ENCODE data around the gene RNF13.

Gene RNF13

DNA sequence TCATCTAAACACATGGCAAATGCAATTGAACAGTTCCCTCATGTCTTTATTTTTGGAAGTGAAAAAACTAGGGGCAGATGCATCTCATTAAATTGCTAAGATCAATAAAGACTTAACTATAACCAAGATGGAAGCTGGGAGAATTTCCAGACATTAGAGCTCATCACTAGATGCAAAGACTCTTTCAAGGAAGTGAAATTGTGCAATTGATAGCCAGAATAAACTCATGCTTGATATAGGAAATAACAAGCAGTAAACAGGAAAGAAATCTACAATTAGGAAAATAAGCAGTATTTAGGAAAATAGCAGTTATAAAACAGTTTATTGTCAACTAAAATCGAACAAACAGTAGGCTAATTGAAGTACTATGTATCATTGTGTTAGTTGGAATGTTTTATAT is 11.8 kb upstream of the RNF13 start:
- no peak for DNase-seq (ENCODE audit: low read depth, low spot score)
- H3K4me3 ChIP-seq (ENCODE audit: low read length): no peak overlapping the region
- no peaks in the 10 kb centered on the region for H3K9me3 ChIP-seq (ENCODE audit: control insufficient read depth, insufficient read depth, low read length)
- no peaks in the 10 kb centered on the region for H3K36me3 ChIP-seq (ENCODE audit: control insufficient read depth, insufficient read depth, low read length)
- no peak overlapping the region for H3K27ac ChIP-seq (ENCODE audit: low read length)
- H3K27me3 ChIP-seq (ENCODE audit: control insufficient read depth, insufficient read depth, low read length): 0 out of 2 replicates have a peak, but pooled peaks cover 1% of the 10 kb centered on the region
- WGBS (ENCODE audit: insufficient coverage, insufficient read length): no CpG with 5 or more reads among the region's 1 CpG
- H3K4me1 ChIP-seq (ENCODE audit: control insufficient read depth, insufficient read depth, low read length): no peaks in the 10 kb centered on the region

DNA sequence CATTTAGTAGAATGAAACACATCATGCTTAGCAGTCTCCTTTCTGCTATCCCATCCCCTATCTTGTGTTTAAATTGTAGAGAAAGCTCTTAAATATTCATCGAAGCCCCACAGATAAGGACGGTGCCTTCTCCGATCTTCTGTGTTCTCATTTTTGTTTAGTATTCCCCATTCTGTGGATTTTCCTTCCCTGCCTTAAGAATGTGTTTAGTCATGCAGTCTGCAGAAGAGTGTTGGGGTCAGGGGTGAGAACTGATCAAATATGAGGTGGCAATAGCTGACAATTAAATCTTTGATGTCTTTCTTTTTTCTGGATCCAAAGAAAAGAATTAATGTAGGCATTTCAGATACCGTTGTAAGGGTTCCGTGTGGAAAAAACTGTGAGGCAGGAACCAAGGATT is 11.4 kb upstream of the RNF13 start:
- Histone ChIP-seq H3K36me3 (ENCODE audit: control insufficient read depth, insufficient read depth, low read length) (no peaks in the 10 kb centered on the region), H3K4me1 (ENCODE audit: control insufficient read depth, insufficient read depth, low read length) (no peaks in the 10 kb centered on the region), H3K27me3 (ENCODE audit: control insufficient read depth, insufficient read depth, low read length) (0 out of 2 replicates have a peak, but pooled peaks cover 1% of the 10 kb centered on the region), H3K9me3 (ENCODE audit: control insufficient read depth, insufficient read depth, low read length) (no peaks in the 10 kb centered on the region), H3K4me3 (ENCODE audit: low read length) (no peak overlapping the region), H3K27ac (ENCODE audit: low read length) (no peak overlapping the region)
- DNase-seq (ENCODE audit: low read depth, low spot score): no peak
- no CpG with 5 or more reads among the region's 5 CpGs for WGBS (ENCODE audit: insufficient coverage, insufficient read length)

DNA sequence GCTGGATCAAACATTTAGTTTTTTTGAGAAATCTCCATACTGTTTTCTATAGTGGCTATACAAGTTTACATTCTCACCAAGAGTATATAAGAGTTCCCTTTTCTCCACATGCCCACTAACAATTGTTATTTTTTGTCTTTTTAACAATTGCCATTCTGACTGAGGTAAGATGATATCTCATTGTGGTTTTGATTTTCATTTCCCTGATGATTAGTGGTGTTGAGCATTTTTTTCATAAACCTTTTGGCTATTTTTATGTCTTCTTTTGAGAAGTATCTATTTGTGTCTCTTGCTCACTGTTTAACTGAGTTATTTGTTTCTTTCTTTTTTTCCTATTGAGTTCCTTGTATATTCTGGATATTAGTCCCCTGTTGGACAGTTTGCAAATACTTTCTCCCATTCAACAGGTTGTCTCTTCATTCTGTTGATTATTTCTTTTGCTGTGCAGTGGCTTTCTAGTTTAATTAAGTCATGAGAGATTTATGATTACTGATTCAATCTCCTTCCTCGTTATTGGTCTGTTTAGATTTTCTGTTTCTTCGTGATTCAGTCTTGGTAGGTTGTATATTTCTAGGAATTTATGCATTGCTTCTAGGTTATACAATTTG is 6.7 kb upstream of the RNF13 start:
- H3K36me3 ChIP-seq (ENCODE audit: control insufficient read depth, insufficient read depth, low read length): no peaks in the 10 kb centered on the region
- no peak overlapping the region for H3K27ac ChIP-seq (ENCODE audit: low read length)
- H3K27me3 ChIP-seq (ENCODE audit: control insufficient read depth, insufficient read depth, low read length): 0 out of 2 replicates have a peak, but pooled peaks cover 1% of the 10 kb centered on the region
- H3K4me3 ChIP-seq (ENCODE audit: low read length): no peak overlapping the region
- no peak for DNase-seq (ENCODE audit: low read depth, low spot score)
- WGBS (ENCODE audit: insufficient coverage, insufficient read length): no CpG with 5 or more reads among the region's 2 CpGs
- no peaks in the 10 kb centered on the region for H3K4me1 ChIP-seq (ENCODE audit: control insufficient read depth, insufficient read depth, low read length)
- no peaks in the 10 kb centered on the region for H3K9me3 ChIP-seq (ENCODE audit: control insufficient read depth, insufficient read depth, low read length)

DNA sequence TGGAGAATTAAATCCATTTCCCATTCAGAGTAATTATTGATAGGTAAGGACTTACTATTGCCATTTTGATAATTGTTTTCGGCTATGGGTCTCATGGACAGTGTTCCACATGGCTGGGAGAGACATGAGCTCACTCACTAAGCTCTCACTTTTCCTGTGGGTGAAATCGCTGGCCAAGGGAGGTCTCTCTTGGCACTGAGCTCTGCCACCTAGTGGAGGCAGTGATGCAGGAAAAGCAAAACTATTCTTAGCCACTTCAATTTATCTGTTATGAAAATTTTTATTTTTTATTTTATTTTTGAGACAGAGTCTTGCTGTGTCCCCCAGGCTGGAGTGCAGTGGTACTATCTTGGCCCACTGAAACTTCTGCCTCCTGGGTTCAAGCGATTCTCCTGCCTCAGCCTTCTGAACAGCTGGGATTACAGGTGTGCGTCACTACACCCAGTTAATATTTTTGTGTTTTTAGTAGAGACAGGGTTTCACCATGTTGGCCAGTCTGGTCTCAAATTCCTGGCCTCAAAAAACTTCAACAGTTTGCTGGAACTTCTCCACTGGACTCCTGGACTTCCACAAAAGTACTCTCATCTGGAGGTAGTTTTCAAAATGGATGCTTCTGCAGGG is 4.7 kb upstream of the RNF13 start:
- peak; percentile 48 for DNase-seq (ENCODE audit: low read depth, low spot score)
- H3K4me1 ChIP-seq (ENCODE audit: control insufficient read depth, insufficient read depth, low read length): no peaks in the 10 kb centered on the region; the same call in 1 of the 2 replicates
- H3K36me3 ChIP-seq (ENCODE audit: control insufficient read depth, insufficient read depth, low read length): no peaks in the 10 kb centered on the region
- no peaks in the 10 kb centered on the region for H3K27me3 ChIP-seq (ENCODE audit: control insufficient read depth, insufficient read depth, low read length)
- H3K4me3 ChIP-seq (ENCODE audit: low read length): no peak overlapping the region
- no CpG with 5 or more reads among the region's 4 CpGs for WGBS (ENCODE audit: insufficient coverage, insufficient read length)
- H3K27ac ChIP-seq (ENCODE audit: low read length): no peak overlapping the region
- no peaks in the 10 kb centered on the region for H3K9me3 ChIP-seq (ENCODE audit: control insufficient read depth, insufficient read depth, low read length)

DNA sequence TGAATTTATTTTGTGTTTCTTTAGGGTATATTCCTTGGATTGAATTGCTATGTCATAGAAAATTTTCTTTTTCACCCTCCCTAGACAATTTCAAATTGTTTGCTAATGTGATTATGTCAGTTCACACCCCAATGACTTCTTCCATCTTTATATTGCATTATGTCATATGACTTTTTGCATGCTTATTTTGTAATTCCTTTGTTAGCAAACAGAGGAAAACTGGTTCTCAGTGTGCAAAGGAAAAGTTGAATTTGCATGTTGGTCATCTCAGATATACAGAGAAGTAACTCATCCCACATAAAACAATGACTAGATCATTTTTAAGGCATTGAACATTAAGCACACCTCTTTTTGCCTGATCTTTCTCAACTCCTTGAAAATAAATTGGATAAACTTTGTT is 3.3 kb upstream of the RNF13 start:
- H3K4me1 ChIP-seq (ENCODE audit: control insufficient read depth, insufficient read depth, low read length): no peaks in the 10 kb centered on the region; the same call in 1 of the 2 replicates
- H3K36me3 ChIP-seq (ENCODE audit: control insufficient read depth, insufficient read depth, low read length): no peaks in the 10 kb centered on the region
- no peak for DNase-seq (ENCODE audit: low read depth, low spot score)
- H3K27me3 ChIP-seq (ENCODE audit: control insufficient read depth, insufficient read depth, low read length): no peaks in the 10 kb centered on the region
- no peaks in the 10 kb centered on the region for H3K9me3 ChIP-seq (ENCODE audit: control insufficient read depth, insufficient read depth, low read length)
- no peak overlapping the region for H3K4me3 ChIP-seq (ENCODE audit: low read length)
- no peak overlapping the region for H3K27ac ChIP-seq (ENCODE audit: low read length)

DNA sequence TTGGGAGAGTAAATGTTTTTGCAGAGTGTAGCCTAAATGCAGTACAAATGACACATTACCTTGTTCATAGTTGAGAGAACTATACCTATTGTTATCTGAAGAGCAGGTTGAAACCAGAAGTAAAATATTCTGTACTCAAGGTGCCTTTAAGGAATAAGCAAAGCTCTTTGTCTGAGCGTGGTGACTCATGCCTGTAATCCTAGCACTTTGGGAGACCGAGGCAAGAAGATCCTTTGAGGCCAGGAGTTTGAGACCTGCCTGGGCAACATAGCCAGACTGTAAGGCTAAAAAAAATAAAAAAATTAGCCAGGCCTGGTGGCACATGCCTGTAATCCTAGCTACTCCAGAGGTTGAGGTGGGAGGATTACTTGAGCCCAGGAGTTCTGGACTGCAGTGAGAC is 2.2 kb upstream of the RNF13 start:
- Histone ChIP-seq H3K36me3 (ENCODE audit: control insufficient read depth, insufficient read depth, low read length) (no peaks in the 10 kb centered on the region), H3K27ac (ENCODE audit: low read length) (no peak overlapping the region), H3K4me1 (ENCODE audit: control insufficient read depth, insufficient read depth, low read length) (no peaks in the 10 kb centered on the region; the same call in 1 of the 2 replicates), H3K4me3 (ENCODE audit: low read length) (no peak overlapping the region), H3K9me3 (ENCODE audit: control insufficient read depth, insufficient read depth, low read length) (no peaks in the 10 kb centered on the region), H3K27me3 (ENCODE audit: control insufficient read depth, insufficient read depth, low read length) (no peaks in the 10 kb centered on the region)
- no peak for DNase-seq (ENCODE audit: low read depth, low spot score)
- WGBS (ENCODE audit: insufficient coverage, insufficient read length): no CpG with 5 or more reads among the region's 2 CpGs

DNA sequence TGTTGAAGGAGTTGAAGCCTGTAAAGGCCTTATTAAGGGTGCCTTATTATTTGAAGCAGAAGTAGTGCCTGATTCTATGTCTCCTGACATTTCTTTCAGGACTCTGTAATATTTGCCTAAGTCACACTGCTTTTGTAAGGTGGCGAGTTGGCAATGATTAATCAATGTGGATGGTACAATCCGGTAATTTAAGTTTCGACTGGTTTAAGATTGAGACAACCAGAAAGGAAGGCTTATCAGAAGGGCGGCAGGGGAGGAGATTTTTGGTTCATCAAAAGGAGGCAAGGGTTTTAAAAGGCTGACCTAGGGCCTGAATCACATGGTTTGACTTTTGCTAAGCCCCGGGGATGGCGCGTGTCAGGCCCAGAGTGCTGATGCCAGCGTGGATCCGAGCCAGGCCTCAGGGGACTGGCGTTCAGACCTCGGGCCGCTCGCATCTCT is 830 bp upstream of the RNF13 start:
- Histone ChIP-seq H3K27ac (ENCODE audit: low read length) (no peak overlapping the region), H3K36me3 (ENCODE audit: control insufficient read depth, insufficient read depth, low read length) (no peaks in the 10 kb centered on the region), H3K9me3 (ENCODE audit: control insufficient read depth, insufficient read depth, low read length) (no peaks in the 10 kb centered on the region), H3K4me1 (ENCODE audit: control insufficient read depth, insufficient read depth, low read length) (no peaks in the 10 kb centered on the region; the same call in 1 of the 2 replicates), H3K4me3 (ENCODE audit: low read length) (peak overlapping the region; percentile 74; the same call in 1 of the 2 replicates), H3K27me3 (ENCODE audit: control insufficient read depth, insufficient read depth, low read length) (no peaks in the 10 kb centered on the region)
- whole genome bisulfite sequencing (ENCODE audit: insufficient coverage, insufficient read length): no CpG with 5 or more reads among the region's 13 CpGs
- DNase-seq (ENCODE audit: low read depth, low spot score): no peak

DNA sequence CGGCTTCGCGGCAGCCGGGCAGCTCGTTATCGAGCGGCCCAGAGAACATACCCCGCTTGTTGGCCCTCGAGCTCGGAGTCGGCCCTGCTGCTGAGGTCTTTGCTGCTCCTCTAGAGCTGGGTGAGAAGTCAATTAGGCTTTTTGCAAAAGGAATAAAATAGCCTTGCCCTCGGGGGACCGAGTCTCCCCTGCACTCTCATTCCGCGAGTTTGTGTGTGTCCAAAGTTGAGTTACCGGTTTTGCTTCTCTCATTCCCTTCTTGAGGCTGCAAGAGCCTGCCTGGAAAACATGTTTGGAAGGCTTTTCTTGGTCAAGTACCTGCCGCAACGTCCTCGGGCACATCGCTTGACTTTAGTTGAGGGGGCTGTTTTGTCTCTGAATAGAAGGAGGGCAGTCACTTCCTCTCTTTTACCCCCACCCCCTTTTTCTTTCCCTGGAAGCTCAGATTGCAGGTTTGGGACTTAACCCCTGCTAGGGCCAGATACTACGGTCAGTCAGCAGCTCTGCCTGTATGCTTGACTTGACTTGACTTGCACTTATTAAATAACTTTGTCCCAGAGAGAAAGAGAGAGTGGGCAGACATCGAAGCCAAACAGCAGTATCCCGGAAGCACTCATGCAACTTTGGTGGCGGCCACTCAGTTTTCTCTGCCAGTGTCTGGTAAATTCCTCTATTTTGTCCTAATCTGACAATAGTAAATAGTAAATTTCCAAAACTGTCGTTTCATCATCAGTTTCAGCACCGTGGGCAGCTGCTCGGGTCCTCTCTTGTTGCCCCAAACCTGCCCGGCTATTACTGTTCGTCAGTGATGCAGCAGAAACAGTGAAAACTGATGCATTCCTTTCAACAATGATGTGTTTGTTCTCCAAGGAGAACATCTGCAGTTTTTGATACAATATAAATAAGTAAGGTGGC is 609 bp downstream of the RNF13 start:
- Histone ChIP-seq H3K27me3 (ENCODE audit: control insufficient read depth, insufficient read depth, low read length) (no peaks in the 10 kb centered on the region), H3K27ac (ENCODE audit: low read length) (no peak overlapping the region), H3K4me3 (ENCODE audit: low read length) (peak overlapping the region; percentile 74), H3K9me3 (ENCODE audit: control insufficient read depth, insufficient read depth, low read length) (no peaks in the 10 kb centered on the region), H3K4me1 (ENCODE audit: control insufficient read depth, insufficient read depth, low read length) (no peaks in the 10 kb centered on the region; the same call in 1 of the 2 replicates), H3K36me3 (ENCODE audit: control insufficient read depth, insufficient read depth, low read length) (no peaks in the 10 kb centered on the region)
- no CpG with 5 or more reads among the region's 29 CpGs for WGBS (ENCODE audit: insufficient coverage, insufficient read length)
- peak; percentile 4 for DNase-seq (ENCODE audit: low read depth, low spot score)

DNA sequence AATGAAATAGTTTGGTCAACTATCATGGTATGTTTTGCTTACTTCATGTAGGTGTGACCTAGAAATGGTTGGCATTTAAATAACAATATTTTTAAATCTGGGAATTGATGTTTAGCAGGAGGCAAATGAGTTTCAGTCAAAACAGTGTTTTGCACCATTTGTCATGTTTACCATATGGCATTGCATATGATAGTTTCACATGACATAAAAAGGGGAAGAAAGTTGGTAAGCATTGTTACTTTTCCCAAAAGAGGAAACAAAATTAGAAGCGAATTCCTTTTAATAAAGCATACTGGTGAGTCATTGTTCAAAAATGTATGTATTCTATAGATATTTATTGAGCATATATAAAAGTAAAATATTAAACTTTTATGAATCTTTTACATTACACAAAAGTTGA is 2.3 kb downstream of the RNF13 start:
- Histone ChIP-seq H3K27ac (ENCODE audit: low read length) (no peak overlapping the region), H3K9me3 (ENCODE audit: control insufficient read depth, insufficient read depth, low read length) (no peaks in the 10 kb centered on the region), H3K36me3 (ENCODE audit: control insufficient read depth, insufficient read depth, low read length) (no peaks in the 10 kb centered on the region), H3K4me3 (ENCODE audit: low read length) (no peak overlapping the region), H3K27me3 (ENCODE audit: control insufficient read depth, insufficient read depth, low read length) (no peaks in the 10 kb centered on the region), H3K4me1 (ENCODE audit: control insufficient read depth, insufficient read depth, low read length) (no peaks in the 10 kb centered on the region; the same call in 1 of the 2 replicates)
- DNase-seq (ENCODE audit: low read depth, low spot score): no peak
- no CpG with 5 or more reads among the region's 1 CpG for WGBS (ENCODE audit: insufficient coverage, insufficient read length)

DNA sequence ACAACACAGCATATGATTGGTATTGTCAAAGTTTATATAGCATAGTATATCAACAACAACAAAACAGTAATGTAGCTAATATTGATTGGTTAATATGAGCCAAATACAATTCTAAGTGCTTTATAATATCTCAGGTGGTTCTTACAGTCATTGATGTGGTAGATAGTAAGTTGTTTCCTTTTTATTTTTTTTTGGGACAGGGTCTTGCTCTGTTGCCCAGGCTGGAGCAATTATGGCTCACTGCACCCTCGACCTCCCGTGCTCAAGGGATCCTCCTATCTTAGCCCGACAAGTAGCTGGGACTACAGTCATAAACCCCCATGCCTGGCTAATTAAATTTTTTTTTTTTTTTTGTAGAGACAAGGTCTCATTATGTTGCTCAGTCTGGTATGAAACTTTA is 2.7 kb downstream of the RNF13 start:
- no peak overlapping the region for H3K27ac ChIP-seq (ENCODE audit: low read length)
- H3K4me1 ChIP-seq (ENCODE audit: control insufficient read depth, insufficient read depth, low read length): no peaks in the 10 kb centered on the region; the same call in 1 of the 2 replicates
- no peak overlapping the region for H3K4me3 ChIP-seq (ENCODE audit: low read length)
- DNase-seq (ENCODE audit: low read depth, low spot score): no peak
- H3K36me3 ChIP-seq (ENCODE audit: control insufficient read depth, insufficient read depth, low read length): no peaks in the 10 kb centered on the region
- WGBS (ENCODE audit: insufficient coverage, insufficient read length): no CpG with 5 or more reads among the region's 3 CpGs
- H3K9me3 ChIP-seq (ENCODE audit: control insufficient read depth, insufficient read depth, low read length): no peaks in the 10 kb centered on the region
- no peaks in the 10 kb centered on the region for H3K27me3 ChIP-seq (ENCODE audit: control insufficient read depth, insufficient read depth, low read length)

Data from iPS DF 6.9 (cell line).